A172 (cell line): Measurements from ENCODE around the gene COLEC11. TPM values are rescaled to one million over a fixed set of nuclear protein-coding genes. Genes with fewer than 3 reads are reported as not detected.
A peak's percentile ranks its signal among the peaks of the same experiment; 100 is the strongest.
"Not testable (repeated sequence)": the region's sequence is repeated elsewhere in the genome, so short reads cannot be mapped to it uniquely, and the experiment has no call there.

ENCODE experiments used
- DNase-seq: peaks from one replicate; pipeline ENCODE4 v3.0.0-alpha.2; 2015; ENCODE audit warnings: low spot score
- total RNA-seq: library from RNA; depleted of rRNA; stranded (reverse); fragments of >200 nt; shearing (Covaris generic); gene quantifications from 2 replicates; pipeline ENCODE4 v1.2.3, GENCODE V29; 2014; rRNA removed

Gene COLEC11
- 0.17 TPM in 1 of 2 replicates, not detected in the other for total RNA-seq

DNA sequence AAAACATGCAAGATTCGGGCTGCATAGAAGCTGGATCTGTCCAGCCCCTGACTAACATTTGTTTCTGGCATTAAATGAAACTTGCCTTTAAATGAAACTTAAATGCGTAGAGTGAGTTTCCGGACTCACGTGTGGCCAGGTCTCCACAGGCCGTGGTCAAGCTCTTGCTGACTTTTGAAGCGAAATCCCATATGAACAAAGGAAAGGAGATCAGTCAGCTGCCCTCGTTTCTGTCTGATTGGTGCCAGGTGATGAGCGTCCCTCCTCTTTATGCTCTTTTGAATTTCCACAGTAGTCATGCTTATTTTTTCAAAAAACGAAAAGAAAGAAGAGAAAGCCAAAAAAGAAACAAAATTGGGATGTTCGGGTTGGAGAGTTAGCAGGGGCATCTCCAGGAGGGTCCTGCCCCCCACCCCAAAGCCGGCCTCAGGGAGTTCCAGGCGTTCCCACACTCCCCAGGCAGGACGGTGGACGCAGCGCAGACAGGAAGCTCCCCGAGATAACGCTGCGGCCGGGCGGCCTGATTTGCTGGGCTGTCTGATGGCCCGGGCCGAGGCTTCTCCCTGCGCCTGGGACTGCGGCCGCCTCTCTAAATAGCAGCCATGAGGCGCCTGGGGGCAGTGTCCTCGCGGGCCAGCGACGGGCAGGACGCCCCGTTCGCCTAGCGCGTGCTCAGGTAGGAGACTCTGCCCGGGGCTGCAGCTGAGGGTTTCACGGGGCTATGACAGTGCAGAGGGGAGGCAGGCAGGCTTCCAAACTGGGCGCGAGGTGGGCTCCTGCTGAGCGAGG lies at the start of gene COLEC11:
Gene COLEC11 (plus strand): TSS at position 620 of the 789 bp plus-strand sequence. CDS start 9,229 bp downstream, outside the sequence.
- no peak for DNase-seq

DNA sequence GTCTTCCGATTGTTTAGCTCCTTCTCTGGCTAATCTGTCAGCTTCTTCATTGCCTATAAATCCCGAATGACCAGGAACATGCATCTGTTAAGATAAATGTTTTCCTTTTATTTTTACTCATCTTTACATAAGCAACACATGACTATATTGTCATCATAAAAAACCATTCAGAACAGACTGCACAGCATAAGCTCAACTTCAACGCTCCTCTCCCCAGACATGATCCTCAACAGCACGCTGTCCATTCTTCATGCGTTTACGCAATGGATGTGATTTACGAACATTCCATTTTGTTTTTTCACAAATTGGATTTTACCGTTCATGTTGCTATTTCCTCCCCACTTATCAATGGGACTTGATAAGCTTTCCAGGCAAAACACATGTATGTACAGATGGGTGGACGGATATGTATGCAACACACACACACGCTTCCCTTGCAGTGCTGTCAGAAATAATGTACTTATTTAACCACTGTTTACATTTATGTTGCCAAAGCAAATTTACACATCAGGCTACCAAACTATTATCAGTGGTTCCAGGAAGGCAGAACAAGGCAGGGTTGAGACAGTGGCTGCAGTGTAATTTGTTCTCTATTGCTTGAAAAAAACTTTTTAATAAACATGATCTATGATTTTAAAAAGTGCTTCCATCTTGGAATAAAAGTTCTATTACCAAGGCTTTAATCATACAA lies 49.0 kb upstream of the COLEC11 start:
- no peak for DNase-seq

DNA sequence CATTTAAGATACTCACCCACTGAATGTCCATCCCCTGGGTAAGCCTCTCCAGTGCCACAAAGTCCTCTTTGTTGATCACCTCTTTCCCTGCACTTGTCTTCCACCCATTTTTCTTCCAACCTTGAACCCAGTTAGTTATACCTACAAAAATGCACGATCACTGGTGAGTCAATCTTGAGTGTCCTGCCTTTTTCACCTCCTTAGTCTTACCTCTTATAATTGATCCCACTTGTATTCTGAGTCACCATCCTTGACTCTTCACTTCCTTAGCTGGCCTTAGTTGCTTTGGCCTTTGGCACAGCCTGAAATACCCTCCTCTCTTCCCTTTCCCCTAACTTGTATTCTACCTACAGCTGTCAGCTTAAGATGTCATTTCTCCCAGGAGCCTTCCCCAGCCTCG lies 47.0 kb upstream of the COLEC11 start:
- no peak for DNase-seq

DNA sequence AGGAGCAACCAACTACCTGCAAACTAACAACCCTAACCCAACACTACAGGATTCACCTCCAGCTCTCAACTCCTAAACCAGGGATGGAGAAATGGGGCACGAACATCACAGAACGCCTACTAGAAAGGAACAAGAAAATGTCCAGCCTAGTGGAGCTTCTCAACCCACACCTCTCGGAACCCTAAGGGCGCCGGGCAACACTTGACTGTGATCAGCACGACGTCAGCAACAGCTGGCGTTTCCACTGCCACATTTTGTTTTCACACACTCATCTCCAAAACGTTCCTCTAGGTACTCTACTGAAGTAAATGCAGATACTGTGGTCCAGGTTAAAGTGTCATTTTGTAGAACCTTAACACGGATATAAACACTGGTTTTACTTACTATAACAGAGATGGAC lies 41.0 kb upstream of the COLEC11 start:
- no peak for DNase-seq

DNA sequence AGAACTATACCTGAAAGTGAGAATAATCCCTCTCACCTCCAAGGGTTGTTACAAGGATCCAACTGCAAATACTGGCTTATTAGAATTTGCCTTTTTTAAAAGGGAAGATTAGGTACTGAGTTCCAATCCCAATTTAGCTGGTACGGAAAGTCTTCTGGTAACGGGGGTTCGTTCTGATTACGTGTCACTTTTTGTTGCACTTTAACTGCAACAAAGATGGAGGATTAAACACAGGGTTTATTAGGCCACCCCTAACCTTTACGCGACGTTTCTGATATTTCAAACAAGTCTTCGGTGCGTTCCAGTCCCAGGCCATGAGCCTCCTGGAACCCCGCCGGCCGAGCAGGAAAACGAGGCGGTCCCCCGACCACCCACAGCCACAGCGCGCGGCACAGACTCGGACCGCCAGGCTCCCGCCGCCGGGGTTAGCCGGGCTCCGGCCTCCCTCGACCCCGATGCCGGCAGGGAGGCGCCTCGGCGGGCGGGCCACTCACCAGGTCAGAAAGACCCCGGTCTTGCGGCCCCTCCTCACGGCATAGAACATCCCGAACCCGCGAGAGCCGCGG lies 37.2 kb upstream of the COLEC11 start:
- peak; percentile 11 for DNase-seq

DNA sequence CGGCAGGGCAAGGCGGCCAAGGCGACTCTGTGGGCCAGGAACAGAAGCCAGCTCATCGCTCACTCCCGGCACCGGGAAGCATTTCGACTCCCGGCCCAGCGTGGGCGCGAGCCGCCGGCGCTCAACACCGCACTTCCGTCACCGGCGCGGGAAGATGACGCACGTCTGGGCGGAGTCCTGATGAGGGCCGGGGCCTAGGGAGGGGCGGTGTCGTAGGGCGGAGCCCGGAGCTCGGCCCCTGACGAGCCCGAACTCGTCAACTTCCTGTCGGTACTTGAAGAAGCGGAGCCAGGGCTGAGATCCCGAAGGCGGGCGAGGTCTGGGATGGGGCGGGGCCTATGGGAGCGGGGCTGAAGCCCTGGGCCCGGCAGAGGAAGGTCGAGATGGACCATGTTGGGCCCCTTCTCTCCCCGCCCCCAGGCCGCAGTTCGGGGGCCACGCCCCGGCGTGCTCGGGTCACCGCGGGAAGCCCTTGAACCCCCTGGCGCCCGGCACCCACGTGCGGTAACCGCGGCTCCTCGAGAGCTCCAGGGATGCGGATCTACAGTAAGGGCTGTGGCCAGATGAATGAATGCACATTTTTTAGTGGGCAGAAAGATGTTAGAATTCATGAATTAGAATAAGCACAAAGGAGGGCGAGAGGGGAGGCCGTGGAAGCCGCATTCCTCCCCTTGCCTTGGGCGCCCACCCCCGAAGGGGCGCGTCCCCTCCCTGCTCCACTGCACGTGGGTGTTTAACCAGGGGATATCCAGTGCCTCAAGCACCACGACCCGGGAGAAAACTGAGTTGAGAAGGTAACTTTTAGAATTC lies 36.5 kb upstream of the COLEC11 start, which contains the start of gene RNASEH1:
Gene RNASEH1 (minus strand): TSS at position 129 of the 810 bp plus-strand sequence. CDS start 73 bp downstream, at position 56.
- DNase-seq, result peak; percentile 97

DNA sequence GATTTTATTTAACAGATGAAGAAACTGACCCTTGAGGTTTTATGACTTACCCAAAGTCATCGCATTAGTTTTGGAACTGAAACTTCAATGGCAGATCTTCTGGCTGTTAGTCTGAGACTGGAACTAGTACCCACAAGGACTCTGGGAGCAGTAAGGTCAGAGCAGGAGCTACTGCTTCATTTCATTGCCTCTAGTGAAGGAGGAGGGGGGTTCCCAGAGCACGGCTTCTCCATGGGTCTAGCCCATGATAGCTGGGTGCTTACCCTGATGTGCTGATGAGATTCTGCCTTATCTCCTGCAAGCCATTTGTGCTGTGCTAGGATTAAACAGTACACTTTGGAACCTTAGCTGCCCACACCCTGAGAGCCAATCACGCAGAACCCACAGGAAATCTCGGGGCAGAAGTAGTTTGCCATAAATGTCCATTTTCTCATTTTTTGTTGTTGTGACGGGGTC lies 31.4 kb upstream of the COLEC11 start:
- no peak for DNase-seq

DNA sequence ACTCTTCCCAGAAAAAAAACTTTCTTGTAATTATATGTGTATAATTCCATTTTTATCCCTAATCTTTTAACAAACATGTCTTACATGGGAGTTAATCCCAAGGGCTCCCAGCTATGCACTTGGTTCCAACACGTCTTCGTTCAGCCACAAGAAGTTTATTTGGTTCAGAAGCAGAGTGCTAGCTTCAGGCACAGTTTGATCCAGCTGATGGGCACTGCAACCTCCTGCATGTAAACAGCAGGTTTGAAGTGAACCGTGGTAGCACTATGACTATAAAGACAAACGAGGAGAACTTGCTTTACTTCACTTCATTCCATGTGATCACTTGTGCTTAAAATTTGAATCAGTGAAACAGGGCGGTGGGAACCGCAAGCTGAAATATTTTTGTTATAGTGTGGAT lies 29.8 kb upstream of the COLEC11 start:
- DNase-seq, result no peak

DNA sequence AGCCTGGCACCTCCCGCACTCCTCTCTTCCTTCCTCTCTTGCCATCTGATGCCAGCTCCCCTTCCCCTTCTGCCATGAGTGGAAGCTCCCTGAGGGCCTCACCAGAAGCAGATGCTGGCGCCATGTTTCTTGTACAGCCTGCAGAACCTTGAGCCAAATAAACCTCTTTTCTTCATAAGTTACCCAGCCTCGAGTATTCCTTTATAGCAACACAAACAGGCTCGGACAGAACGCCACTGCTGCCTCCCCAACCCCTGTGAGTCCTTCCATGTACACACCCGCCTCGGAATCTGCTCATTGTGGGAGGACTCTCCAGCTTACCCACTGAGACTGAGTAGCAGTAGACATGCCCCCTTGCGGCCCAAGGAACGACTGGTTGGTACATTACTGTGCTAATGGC lies 28.1 kb upstream of the COLEC11 start:
- DNase-seq, result no peak

DNA sequence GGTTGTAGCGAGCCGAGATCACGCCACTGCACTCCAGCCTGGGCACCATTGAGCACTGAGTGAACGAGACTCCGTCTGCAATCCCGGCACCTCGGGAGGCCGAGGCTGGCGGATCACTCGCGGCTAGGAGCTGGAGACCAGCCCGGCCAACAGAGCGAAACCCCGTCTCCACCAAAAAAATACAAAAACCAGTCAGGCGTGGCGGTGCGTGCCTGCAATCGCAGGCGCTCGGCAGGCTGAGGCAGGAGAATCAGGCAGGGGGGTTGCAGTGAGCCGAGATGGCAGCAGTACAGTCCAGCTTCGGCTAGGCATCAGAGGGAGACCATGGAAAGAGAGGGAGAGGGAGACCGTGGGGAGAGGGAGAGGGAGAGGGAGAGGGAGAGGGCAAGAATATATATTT lies 25.3 kb upstream of the COLEC11 start:
- DNase-seq, result not testable (repeated sequence)

DNA sequence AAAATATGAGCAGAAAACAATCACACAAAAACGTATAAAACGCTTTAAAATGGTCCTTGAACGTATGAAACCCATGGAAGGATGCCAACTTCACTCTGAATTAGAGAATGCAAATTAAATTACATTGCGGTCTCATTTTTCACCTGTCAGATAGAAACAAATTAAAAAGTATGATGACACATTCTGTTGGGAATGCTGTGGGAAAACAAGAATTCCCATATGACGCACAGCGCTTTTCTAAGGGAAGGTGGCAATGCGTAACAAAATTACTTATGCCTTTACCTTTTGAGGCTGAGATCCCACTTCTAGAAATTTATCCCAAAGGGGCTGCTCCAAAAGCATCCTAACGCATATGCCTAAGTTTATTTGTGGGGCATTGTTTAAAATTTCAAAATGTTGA lies 23.6 kb upstream of the COLEC11 start:
- DNase-seq, result peak; percentile 92

DNA sequence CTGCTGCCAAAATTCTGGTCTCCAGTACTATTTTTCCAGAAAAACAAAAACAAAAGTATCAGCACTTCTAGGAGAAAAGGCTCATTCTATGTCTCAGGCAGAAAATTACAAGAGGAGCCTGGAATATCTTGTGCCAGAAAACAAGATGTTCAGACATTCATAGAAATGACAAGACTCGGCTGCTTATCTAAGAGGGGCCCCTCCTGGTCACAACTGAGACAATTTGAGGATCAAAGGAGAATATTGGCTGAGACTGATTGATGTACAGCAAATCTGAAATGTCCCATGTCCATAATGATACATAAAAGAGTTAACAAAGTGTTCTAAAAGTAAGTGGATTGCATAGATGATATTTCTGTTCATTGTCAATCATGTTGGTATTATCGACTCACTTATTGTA lies 22.3 kb upstream of the COLEC11 start:
- no peak for DNase-seq

DNA sequence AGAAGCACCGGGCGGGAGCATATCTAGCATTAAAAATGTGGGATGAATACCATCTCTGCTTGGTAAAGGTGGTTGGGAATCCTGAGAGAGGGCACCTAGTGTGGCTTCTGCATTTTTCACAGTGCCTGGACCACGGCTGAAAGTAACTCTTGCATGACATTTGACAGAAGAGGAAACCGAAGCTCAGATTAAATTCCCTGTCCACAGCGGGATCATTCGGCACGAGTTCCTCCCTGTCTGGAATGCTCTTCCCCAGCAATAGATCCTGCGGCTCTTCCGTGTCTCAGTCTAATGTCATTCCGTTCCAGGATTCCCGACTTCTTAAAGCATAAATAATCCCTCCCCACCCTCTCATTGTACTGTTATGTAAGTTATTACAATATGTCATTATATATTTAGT lies 20.8 kb upstream of the COLEC11 start:
- no peak for DNase-seq

DNA sequence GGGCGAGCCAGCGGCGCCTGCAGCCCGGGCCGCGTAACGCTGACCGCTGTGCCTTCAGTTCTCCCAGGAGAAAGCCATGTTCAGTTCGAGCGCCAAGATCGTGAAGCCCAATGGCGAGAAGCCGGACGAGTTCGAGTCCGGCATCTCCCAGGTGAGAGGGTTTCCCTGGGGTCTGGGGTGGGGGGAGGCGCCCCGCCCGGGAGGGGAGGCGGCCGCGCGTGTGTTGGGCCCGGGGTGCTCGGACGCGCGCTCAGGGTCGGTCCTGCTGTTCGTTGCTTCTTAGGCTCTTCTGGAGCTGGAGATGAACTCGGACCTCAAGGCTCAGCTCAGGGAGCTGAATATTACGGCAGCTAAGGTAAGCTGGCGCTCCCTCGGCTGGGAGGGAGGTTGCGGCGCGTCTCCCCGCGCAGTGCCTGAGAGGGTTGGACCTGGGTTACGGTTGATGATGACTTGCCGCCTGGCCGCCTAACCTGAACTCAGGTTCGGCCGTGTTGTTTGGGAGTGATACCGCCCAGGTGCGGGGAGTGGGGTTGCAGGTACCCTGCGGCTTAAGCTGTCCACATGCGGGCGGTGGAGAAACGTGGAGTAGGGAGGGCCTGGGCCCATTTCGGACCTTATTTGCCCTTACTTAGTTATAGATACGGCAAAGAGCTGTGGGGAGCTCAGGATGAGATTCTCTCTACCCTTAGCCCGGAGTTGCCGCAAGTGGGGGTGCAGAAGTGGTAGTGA lies 19.2 kb upstream of the COLEC11 start:
- DNase-seq, result no peak

DNA sequence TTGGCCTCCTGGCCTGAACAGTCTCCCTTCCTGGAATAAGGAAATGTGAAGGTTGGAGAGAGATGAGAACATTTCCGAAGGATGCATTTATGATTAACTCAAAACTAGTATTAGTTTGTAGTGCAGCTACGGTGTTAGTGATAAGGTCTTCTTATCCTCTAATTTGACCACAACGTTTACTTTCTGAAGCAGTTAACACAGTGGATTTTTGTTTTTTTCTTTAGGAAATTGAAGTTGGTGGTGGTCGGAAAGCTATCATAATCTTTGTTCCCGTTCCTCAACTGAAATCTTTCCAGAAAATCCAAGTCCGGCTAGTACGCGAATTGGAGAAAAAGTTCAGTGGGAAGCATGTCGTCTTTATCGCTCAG lies 18.7 kb upstream of the COLEC11 start:
- DNase-seq, result not testable (repeated sequence)

DNA sequence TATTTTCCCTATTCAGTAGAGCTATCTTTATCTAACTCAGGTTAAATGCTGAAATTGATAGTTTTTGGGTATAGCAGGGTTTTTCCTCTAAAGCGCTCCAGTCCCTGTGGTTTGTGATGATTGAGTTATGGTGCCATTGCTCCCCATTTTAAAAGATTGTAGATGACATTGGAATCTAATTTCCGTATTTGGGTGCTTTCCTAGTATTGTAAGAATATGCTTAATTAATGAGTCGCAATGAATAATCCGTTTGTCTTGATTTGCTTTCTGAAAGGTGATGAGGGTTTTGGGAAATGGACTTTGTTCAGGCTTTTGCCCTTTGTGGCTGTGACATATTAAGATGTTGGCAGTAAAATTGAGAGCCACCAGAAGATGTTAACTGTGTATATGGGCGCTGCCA lies 15.9 kb upstream of the COLEC11 start:
- DNase-seq, result no peak

DNA sequence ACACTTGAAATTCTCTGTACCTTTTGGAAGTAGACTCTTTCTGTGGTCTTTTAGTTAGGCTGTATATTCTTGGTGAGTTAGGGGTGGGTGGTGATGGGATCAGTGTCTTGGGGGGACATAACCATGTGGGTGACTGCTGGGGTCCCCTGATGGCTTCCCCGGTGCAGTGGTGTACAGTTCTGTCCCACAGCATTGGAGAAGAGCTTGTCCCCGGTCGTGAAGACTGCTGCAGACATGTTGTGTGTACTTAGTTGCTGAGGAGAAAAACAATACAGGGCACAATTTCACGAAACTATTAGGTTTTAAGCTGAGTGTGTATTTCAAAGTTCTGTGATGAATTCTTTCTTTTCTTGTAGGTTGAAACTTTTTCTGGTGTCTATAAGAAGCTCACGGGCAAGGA lies 14.5 kb upstream of the COLEC11 start:
- no peak for DNase-seq

DNA sequence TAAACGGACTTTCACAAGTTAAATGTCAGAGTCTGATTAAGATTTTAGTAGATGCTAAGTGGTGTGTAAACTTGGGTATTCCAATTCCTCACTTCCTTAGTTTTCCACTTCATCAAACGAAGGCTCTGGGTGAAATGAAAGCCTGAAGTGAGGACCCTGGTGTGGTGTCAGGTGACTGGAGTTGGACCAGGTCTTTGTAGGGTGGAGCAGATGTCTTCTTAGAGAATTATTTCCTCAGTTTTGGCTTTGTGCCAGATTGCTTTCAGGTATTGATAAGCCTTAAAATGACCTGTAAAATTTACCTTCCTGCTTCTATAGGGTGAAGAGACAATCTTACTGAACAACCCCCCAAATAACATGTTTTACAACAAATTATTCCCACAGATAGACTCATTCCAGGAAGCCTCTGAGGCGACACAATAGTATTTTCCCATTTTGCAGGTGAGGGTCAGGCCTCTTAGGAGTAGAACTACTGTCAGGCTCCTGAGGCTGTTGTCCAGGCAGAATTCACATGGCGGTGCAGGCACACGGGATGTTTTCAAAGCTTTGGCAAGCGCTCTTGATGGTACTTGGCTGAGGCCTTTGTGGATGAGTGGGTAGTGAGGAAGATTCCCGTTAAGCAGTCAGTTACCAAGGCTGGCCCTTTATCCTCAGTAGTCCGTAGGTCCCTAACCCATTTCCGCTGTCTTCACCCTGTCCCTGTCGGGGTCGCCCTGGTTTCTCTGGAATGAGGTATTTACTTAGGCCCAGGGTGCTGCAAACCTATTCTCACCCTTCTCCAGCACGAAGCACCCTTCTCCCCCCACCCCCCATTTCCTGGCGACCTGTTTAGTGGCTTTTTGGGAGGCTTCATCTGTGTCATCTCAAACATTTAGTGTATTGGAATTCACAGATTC lies 13.3 kb upstream of the COLEC11 start:
- no peak for DNase-seq

DNA sequence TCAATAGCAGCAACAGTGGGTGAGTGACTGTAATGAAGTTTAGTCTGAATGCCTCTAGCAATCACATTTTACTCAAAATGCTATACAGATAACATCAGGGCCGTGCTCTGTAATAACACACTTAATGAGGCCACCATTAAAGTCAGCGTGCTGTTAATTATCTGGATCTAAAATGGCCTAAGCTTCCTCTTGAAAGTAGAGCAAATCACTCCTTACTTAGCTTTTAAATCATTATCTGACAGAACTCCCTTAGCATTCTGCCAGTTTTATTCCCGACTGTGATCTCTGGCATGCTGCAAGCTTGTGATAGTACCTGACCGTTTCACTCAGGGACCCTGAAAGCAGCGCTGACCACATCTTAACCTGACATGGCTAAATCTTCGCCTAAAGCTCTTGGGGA lies 10.8 kb upstream of the COLEC11 start:
- no peak for DNase-seq

DNA sequence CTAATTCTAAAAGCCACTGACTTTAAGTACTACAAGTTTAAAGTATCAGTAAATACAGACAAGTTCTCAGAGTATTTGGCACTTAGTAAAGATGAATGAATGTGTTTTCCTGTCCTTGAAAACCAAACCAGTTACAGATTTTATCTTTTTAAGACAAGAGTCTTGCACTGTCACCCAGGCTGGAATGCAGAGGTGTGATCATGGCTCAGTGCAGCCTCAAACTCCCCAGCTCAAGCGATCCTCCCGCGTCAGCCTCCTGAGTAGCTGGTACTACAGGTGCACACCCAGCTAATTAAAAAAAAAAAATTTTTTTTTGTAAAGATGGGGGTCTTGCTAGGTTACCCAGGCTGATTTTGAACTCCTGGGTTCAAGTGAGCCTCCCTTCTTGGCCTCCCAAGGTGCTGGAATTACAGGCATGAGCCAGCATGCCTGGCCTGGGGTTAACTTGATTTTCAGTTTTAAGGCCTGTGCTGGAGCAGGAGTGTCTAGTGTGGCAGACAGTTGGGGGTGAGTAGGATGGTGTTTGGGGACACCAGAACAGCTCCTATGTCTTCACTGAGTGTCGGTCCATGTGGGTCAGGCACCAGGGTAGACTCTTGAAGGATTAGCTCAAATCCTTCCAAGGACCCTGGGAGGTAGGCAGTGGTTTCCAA lies 10.2 kb upstream of the COLEC11 start:
- no peak for DNase-seq
